D721Med (cell line): Measurements from ENCODE around the gene PROX2.

Source experiments
- DNase-seq: peaks from one replicate; pipeline ENCODE4 v3.0.0; 2011; ENCODE audit warnings: low spot score; ENCODE audit not compliant: insufficient read length
- FAIRE-seq: peaks from 2 replicates; lab custom pipeline; 2011; peaks lifted over from hg19 to GRCh38; lab: Jason Lieb, UNC
- TF ChIP-seq, protein P1 (sequence below): IDR thresholded peaks from 2 replicates; pipeline ENCODE4 v1.5.1; 2012; ENCODE audit warnings: mild to moderate bottlenecking, control low read depth; ENCODE audit not compliant: insufficient read depth; ENCODE audit errors: missing control alignments

Gene PROX2

DNA sequence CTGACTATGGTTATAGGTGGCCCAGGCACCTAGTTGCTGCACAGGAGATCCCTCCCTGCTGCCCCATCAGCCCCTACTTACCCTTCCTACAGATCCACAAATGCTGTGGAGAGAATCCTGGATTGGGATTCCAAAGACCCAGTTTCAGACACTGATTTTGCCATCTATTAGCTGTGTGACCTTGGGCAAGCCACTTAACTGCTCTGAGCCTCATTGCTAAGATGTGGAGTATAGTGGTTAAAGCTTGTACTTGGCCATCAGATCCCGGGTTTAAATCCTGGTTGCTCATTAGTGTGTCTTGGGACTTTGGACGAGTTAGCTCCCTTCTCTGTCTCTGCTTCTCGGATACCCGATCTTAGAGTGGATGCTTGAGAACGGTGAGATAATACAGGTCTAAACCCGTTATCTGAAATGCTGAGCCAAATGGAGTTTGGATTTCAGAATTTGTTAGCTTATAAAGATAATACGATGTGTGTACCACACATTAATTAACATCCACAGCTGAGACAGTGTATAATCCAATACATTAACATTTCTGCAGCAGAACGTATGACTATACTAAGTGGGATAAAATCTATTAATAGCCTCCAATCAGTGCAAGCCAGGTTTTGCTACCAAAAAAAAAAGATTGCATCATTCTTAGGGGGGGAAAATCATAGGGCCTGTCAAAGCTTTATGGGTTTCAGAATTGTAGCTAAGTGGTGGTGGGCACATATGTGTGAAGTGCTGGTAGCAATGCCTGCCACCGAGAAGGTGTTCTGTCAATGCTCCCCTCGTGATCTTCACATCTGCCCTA is 16.0 kb downstream of the PROX2 start:
- DNase-seq (no peak), FAIRE-seq (no peak)
- TF ChIP-seq, protein P1, sequence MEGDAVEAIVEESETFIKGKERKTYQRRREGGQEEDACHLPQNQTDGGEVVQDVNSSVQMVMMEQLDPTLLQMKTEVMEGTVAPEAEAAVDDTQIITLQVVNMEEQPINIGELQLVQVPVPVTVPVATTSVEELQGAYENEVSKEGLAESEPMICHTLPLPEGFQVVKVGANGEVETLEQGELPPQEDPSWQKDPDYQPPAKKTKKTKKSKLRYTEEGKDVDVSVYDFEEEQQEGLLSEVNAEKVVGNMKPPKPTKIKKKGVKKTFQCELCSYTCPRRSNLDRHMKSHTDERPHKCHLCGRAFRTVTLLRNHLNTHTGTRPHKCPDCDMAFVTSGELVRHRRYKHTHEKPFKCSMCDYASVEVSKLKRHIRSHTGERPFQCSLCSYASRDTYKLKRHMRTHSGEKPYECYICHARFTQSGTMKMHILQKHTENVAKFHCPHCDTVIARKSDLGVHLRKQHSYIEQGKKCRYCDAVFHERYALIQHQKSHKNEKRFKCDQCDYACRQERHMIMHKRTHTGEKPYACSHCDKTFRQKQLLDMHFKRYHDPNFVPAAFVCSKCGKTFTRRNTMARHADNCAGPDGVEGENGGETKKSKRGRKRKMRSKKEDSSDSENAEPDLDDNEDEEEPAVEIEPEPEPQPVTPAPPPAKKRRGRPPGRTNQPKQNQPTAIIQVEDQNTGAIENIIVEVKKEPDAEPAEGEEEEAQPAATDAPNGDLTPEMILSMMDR: no peak

DNA sequence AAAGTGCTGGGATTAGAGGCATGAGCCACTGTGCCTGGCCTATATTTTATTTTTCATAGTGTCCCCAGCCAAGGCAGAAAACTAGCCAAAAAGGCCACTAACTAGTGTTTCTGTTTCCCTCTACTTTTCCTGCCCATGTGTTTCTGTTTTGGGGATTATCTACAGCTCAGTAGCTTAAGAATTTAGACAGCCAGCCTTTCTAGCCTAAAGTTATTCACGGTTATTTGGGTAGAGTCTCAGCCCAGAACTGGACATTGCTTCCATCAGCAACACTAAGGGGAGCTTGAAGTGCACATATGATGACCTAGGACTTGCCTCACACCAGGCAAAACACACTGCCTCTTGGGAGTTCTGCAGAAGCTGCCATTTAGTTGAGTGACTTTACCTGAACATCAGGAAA is 17.9 kb downstream of the PROX2 start:
- TF ChIP-seq, protein P1: no peak
- DNase-seq (no peak), FAIRE-seq (no peak)

- TF ChIP-seq, protein P1: no peak
- DNase-seq: no peak
- no peak for FAIRE-seq
These were observed 19.6 kb downstream of the PROX2 start for GRCh38 chr14:74856366-74856765.

DNA sequence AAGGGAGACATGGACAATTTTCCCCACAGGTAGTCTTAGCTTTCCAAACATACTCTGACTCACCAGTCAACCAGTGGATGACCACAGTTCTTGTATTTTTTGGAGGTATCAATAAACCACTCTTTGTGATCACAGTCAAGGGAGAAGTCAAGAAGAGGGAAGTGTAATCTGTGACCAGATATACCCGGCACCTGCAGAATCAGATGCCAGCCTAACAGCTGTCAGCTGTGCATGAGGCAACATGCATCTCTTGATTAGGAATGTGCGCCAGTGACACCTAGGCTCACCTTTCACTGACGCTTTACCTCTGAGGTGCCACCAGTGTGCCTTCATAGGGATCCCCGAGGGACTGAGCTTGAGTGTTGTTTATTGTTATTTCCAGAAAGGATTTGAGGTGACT is 20.0 kb downstream of the PROX2 start:
- FAIRE-seq (no peak), DNase-seq (no peak)
- TF ChIP-seq, protein P1: no peak

- TF ChIP-seq, protein P1: no peak
- FAIRE-seq: no peak
- DNase-seq: no peak
These were observed 20.9 kb downstream of the PROX2 start for GRCh38 chr14:74855021-74855420.

- TF ChIP-seq, protein P1: no peak
- DNase-seq (no peak), FAIRE-seq (no peak)
These were observed 22.4 kb downstream of the PROX2 start for GRCh38 chr14:74853581-74853980.

GRCh38 chr14:74852922-74853530 is 22.9 kb downstream of the PROX2 start:
- no peak for FAIRE-seq
- DNase-seq: no peak
- TF ChIP-seq, protein P1: no peak
